GM19455 (cell line): ENCODE measurements around the gene GPC5.

Experiments used
- ATAC-seq: cut with Tn5 transposase; IDR thresholded peaks from one replicate; pipeline ENCODE4 v1.9.1; 2021; ENCODE audit not compliant: unreplicated experiment

GPC5 gene

DNA sequence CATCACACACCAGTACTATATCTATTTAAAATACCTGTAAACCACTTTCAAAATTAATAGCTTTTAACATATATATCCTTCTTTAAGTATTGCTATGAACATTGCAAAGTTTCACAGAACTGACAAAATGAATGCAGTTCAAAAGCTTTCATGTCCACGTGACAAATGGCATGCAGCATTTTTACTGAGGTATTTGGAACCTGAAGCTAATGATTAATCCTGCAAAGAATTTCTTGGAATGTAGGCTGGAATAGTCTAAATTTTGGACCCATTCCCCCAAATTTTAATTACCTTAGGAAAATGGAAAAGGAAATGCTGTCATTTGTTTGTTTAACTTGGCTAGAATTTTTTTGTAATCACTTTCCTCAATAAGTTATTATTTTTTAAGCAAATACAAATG, 1404.4 kb downstream of the GPC5 start:
- ATAC-seq, result no peak

DNA sequence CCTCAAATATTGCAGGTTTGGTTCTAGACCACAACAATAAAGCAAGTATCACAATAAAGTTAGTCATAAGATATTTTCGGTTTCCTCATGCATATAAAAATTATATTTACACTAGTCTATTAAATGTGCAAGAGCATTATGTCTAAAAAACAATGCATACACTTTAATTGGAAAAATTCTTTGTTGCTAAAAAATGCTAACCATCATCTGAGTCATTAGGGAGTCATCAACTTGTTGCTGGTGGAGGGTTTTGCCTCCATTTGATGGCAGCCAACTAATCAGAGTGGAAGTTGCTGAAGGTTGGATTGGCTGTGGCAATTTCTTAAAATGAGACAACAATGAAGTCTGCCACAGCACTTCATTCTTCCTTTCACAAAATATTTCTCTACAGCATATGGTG, 1405.9 kb downstream of the GPC5 start:
- no peak for ATAC-seq

DNA sequence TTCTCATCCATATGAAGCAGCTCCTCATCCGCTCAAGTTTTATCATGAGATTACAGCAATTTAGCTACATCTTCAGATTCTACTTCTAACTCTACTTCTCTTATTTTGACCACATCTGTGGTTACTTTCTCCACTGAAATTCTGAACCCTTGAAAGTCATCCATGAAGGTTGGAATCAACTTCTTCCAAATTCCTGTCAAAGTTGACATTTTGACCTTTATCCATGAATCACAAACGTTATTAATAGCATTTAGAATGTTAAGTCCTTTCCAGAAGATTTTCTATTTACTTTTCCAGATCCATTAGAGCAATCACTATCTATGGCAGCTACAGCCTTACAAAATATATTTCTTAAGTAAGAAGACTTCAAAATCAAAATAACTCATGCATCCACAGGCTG, 1406.5 kb downstream of the GPC5 start:
- ATAC-seq, result no peak

DNA sequence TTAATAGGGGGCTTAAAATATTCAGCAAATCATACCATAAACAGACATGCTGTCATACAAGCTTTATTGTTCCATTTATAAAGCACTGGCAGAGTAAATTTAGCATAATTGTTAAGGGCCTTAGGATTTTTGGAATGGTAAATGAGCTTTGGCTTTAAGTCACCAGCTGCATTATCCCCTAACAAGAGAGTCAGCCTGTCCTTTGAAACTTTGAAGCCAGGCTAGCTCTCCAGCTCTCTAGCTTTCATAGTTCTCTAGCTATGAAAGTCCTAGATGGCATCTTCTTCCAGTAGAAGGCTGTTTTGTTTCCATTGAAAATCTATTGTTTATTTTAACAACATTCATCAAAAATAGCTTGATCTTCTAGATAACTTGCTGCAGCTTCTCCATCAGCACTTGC, 1407.3 kb downstream of the GPC5 start:
- ATAC-seq, result no peak

DNA sequence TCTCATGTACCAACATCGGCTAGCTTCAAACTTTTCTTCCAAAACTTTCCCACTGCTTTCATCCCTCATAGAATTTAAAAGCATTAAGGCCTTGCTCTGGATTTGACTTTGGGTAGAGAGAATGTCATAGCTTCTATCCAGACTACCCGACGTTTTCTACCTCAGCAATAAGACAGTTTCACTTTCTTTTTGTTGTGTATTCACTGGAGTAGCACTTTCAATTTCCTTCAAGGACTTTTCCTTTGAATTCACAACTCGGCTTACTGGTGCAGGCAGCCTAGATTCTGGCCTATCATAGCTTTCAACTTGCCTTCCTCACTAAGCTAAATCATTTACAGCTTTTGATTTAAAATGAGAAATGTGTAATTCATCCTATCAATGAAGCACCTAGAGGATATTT, 1407.8 kb downstream of the GPC5 start:
- no peak for ATAC-seq

DNA sequence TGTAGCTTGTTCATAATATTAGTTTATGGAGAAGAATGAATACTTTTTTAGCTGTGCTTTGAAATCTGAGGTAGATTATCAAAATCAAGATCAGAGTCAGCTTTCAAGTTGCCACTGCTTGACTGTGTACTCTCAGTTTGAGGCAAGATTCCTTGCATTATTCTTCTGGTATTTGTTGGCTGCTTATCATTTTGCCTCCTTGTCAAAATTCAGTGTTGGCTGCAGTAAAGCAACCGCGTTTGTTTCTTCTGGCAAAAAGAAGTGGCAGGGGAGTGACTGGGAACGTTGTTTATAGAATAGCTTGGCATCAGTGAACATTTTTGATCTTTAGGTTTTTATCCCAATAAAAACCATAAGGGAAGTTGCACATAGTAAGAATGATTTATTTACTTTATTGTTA, 1408.9 kb downstream of the GPC5 start:
- ATAC-seq, result no peak

DNA sequence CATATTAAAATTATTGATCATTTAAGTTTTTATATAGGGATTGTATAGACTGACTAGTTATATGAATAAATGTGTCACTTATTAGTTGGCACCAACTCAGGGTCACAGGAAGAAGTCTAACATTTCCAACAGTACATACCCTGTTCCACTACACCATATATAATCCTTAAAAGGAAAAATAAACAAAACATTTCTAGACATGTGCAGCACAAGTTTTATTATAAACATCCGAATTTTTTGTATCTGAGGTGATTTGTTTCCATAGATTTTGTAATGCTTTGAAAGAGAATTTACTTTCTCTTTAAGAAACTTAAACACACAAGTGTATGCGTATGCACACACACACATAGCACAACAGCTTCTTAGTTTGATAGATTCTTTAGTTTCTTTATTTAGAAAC, 1409.5 kb downstream of the GPC5 start:
- no peak for ATAC-seq

DNA sequence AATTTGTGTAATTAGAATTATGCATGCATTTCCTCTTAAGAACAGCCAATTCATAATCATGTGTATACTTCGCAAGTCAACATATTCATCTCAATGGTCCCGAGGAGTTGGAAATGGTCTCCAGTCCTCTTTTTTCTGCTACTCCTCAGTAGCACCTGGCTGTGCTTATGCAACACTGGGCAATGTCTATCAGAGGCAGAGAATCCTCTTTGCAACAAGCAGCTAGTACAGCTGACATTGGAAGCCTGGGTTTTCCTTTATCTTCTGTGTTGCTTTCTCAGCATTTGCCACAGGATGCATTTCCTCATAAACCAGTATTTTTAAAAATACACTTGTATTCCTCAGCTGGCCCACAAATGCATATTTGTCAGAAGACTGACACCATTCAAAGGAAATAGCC, 1422.9 kb downstream of the GPC5 start:
- no peak for ATAC-seq

DNA sequence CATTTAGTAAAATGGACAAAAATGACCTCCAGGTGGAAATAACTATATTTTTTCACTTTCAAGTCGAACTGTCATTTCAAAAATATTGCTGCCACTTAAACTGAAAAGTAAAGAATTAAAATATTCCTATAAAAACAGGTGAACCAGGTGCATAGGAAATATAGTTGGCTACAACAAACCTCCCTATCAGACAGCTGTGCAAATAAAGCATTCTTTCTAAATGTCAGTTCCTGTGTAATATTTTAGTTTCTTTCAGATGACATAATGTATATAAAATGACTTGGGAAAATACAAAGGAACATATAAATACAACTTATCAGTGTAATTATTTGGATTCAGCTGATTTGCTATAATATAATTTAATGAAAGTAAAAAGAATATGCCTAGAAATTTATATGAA, 1424.6 kb downstream of the GPC5 start:
- ATAC-seq, result no peak

DNA sequence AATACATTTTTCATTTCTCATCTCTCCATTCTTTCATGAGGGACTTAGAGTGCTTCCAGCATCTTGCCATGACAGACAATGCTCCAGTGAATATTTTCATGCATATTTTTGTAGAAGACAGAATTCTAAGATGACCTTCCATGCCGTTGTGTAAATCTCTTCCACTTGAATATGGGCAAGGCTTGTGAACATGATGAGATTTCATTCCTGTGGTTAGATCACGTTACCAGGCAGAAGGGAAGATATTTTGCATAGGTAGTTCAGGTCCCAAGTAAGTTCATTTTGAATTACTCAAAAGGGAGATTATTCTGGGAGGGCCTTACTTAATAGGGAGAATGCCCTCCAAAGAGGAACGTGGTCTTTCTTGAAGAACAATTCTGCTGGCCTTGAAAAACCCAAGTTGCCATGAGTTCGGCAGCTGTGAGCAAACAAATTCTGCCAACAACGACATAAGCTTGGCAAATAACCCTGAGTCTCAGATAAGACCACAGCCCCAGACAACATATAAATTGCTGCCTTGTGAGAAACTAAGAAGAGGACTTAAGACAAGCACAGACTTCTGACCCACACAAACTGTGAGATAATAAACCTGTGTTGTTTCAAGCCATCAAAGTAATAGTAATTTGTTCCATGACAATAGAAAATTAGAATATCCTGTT, 1427.6 kb downstream of the GPC5 start:
- ATAC-seq, result no peak

DNA sequence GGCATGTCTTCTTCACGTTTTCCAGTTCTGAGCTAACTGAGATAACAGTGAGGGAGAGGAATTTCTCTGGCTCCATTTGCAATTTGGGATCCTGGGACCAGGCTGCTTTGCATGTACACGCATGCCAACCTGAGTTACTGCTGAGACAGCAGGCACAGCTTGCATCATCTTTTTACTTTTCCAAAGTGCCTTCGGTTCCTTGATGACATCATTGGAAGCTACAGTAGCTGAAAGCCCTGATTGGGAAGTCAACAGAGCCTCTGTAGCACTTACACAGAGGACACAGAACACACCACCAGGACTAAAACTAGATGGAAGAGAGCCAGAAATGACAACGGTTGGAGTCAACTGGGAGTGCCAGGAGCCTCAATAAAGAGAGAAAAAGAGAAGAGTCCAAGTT, 1429.1 kb downstream of the GPC5 start:
- no peak for ATAC-seq

DNA sequence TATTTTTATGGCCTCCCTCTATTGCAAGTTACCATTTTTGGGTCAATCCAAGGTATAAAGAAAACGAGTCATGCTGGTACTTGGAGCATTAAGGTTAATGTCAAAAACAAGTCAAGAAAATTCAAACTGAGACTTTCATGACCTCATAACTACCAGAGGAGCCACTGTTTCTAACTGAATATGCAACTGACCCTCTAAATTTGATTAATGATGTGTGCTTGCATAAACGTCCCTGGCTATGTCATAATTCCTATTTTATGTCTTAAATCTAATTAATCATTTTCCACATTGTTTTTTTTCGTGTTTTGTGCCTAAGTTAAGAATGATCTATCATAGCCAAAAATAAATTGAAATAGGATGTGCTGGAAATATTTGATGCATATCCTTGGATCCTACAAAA, 1431.5 kb downstream of the GPC5 start:
- no peak for ATAC-seq

DNA sequence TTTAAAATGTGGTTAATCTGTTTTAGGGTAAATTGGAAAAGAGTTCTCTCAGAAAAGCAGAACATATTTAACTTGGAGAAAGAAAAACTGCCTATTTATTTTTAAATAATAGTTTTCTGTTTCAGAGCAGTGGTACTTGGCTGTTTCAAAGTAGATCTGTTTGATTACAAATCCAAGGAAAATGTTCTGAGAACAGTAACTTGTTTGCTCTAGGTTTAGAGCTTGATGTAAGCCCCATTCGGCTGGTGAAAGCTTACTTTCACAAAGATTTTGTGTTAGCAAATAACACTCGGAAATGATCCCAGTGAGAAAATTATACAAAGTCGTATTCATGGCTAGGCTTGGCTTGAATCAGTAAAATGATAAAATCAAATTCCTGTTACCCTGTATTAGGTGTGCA, 1432.4 kb downstream of the GPC5 start:
- ATAC-seq, result no peak

DNA sequence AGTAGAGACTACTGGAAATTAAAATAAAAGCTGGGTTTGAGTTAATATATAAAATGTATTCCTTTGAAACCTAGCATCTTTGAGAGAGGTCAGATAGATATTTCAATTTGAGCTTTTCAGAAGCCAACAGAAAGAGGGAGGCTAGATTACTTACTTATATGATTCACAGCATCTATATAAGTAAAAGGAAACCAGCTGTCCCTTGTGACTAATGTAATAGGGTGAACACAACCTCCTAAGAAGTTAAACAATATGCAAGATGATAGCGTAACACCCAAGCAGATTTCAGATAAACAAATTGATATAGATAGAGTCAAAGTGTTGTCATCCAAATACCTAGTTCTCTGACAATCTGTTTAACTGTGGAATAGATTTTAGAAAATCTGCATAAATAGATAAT, 1434.7 kb downstream of the GPC5 start:
- ATAC-seq, result no peak

DNA sequence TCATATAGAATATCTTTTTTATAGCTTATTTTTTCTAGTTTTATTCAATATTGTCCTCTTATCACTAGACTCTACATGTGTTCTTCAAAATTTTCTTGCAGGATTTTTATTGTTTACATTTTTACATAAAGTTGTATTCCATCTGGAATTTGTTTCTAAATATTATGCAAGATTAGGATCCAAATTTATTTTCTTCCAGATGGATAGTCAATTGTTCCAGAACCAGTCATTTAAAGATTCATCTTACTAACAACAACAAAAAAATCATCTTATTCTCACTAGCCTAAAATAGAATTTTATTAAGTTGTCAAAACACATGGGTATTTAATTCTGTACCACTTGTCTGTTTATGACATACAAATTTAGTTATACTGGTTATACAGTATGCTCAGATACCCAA, 1437.8 kb downstream of the GPC5 start:
- ATAC-seq, result no peak

DNA sequence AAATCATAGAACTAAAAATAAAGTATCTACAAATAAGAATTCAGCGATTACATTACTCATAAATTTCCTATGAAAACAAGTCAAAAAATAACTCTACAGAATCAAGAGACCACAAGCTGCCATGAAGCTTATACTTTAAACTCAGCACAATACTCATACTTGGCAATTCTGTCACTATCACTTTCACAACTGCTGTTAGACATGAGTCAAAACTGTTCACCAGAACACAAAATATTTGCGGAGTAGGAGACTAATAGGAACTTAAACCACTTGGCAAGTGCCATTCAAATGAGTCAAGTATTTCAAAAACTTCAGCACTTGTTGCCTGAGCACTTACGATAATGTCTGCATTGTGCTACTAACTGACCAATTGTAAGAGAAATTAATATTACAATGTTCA, 1440.4 kb downstream of the GPC5 start:
- no peak for ATAC-seq

DNA sequence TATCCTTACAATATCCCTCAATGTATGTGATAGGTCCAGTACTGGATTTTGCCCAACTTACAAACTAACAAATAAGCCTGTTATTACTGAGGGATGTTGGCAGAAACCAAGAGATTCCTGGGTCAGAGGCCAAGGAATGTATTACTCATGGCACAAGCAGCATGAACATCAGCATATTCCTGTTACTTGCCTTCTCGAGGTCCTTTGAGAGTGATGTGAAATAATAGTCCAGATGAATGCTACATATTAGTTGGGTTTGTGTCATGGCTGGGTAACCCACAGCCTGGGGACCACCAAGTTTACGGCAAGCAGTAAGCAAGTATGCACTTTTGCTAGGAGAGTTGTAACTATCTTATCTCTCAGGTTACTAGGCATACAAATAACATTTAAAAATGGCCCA, 1443.7 kb downstream of the GPC5 start:
- ATAC-seq, result no peak

DNA sequence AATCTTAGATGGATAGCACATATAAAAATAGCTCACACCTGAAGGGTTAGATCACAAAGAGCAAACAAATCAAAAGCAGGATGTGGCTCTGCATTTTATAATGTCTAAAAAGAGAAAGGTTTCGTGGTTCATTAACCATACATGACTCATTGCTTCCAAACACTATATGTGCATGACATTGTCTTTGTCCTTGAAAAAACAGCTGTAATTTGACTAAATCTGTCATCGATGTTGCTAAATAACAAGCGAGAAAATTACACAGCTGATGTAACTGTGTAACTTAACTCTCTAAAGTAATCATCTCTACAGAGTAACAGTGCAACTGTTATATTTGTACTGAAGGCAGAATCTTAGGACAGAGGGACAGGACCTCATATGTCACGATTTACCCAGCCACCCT, 1445.1 kb downstream of the GPC5 start:
- no peak for ATAC-seq

DNA sequence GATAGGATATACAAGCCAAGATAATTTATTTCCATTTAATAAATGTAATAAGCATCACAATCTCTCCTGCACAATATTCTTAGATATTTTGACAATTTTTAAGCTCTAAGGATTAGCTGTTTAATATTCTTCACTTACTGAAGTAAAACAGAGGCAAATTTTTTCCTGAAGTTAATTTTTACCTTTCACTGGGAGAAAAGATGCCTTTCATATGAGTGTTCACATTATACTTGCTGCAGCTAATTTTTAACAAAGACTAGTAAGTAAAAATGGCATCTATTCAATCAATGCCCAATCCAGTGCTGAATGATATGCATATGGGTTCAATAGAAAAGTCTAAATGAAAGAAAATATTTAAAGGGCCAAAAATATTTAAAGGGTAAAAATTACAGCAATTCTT, 1451.0 kb downstream of the GPC5 start:
- no peak for ATAC-seq

DNA sequence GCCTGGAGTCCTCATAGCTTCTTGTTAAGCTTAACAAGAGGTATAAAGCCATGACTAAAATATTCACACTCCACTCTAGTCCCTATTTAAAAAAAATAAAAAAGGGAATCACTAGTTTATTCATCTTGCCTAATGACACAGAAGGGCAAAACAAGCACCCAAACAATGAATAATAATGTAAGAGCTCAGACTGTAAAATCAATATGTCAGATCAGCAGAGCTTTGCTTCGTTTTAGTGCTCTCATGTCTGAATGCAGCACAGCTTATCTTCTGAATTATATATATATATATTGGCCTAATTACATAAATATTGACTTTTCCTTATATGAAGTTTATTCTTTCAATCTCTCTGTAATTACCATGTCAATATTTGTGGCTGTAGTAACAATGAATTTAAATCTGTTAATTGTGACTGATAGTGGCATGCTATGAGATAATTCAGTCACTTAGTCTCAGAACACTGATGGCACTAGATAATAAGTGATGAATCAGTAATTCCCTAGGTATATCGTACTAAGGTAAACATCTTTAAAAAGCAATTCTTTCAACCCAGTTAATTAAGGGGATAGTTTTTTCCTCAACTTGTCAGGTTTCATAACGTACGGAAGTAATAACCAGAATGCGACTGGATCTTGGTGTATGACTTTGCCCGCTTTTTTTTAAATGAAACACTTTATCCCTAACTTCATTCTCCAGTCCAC, 1466.3 kb downstream of the GPC5 start:
- ATAC-seq, result no peak

DNA sequence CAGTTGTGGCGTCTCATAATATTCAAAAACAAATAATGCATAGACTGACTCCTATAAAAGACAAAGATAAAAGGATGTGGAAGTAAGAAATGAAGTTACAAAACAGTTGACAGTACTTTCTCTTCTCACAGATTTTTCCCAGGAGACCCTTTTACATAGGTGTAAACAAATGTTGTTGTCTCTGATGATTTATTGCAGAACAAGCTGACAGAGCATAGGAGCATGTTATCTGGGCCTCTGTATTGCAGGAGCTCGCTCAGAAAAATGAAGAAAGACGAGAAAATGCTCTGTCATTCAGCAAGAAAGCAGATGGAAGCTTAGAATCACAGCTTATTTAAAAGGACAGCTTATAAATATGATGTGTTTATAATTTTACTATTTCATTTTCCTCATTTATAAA, 1474.6 kb downstream of the GPC5 start:
- no peak for ATAC-seq

DNA sequence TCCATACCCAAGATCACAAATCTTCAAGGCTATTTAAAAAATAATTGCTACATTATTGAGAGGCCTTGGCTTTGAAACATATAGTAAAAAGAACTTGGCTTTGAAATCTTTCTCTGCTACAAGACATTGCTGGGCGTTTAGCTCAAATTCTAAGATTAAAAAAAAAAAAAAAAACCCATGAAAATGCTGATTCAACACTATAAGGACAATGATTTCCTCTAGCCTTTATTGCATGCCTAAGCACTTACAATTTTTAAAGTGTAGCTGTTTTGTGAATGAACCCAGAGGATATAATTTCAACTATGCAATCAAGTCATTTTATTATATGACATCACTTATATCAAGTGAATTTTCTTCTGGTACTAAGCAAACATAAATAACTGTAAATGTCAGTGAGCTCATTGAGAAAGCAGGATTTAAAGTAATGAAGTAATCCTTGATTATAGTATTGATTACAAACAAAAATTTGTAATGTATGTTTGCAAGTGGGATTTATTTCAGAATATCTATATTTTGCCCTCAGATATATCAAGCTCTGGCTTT, 1488.2 kb downstream of the GPC5 start:
- no peak for ATAC-seq

DNA sequence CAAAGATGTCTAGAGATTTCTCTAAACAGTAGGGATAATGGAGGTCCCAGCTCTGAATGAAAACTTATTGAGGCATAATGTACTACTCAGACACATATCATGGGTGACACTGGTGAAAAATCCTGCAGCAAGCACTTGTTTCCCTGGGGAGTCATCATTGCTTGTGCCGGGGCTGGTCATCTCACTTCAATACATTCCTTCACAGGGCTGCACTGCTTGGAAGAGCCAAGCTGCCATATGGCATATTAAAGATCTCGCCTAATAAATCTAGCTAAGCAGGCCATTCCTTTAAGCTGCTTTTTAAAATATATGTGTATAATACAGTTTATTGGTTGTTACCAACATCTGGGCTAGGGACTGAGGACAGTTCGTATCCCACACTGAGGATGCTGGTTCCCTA, 1496.0 kb downstream of the GPC5 start:
- no peak for ATAC-seq
